ENCODE results near the gene SCAMP5. TPM values are rescaled to one million over a fixed set of nuclear protein-coding genes. Genes with fewer than 3 reads are reported as not detected.

The SCAMP5 gene
- total and polyA plus RNA-seq, 2 of the 13 experiments (the other 11 are each of a cell fraction or from before 2014, with no cell fraction given), result 34.3 to 49.0 TPM

DNA sequence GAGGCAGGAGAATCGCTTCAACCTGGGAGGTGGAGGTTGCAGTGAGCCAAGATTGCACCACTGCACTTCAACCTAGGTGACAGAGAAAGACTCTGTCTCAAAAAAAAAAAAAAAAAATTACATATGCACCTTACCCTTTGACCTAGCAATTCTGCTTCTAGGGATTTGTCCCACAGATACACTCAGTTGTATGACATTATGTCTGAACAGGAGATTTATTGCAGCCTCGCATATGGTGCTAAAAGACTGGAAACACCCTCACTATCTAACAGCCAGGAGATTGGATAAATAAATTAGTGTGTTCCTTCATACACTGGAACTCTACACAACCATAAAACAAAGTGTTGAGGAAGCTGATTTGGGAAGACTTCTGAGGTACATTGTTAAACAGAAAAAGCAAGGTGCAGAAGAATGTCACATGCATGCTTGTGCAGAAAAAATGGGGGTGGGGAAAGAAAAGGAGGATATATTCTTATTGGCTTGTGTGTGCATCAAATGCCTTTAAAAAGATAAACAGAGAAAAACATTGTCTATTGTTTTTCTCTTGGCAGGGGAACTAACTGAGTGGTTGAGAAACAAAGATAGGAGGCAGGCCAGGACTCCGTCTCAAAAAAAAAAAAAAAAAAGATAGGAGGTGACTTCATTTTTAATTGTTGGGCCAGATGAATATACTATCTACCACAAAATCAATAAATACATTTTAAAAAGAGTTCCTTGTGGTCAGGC, 59.0 kb downstream of the SCAMP5 start (continued):
- TF ChIP-seq ZNF142 (CRISPR knock-in tag; IDR thresholded peaks at IDR 0.05) (no peak), PPARG (CRISPR knock-in tag; conservative IDR thresholded peaks at IDR 0.05) (no peak), ZFP41 (CRISPR knock-in tag; IDR thresholded peaks at IDR 0.05; ENCODE audit: borderline replicate concordance) (no peak), TGIF2 (CRISPR knock-in tag; IDR thresholded peaks at IDR 0.05) (no peak), DNMT1 (CRISPR knock-in tag; IDR thresholded peaks at IDR 0.05) (no peak), ZNF354B (CRISPR knock-in tag; IDR thresholded peaks at IDR 0.05) (no peak), TEAD3 (CRISPR knock-in tag; optimal IDR thresholded peaks at IDR 0.05; ENCODE audit: borderline replicate concordance) (no peak), ZNF605 (CRISPR knock-in tag; IDR thresholded peaks at IDR 0.05) (no peak)
- TF ChIP-seq, protein P1, sequence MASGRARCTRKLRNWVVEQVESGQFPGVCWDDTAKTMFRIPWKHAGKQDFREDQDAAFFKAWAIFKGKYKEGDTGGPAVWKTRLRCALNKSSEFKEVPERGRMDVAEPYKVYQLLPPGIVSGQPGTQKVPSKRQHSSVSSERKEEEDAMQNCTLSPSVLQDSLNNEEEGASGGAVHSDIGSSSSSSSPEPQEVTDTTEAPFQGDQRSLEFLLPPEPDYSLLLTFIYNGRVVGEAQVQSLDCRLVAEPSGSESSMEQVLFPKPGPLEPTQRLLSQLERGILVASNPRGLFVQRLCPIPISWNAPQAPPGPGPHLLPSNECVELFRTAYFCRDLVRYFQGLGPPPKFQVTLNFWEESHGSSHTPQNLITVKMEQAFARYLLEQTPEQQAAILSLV (CRISPR knock-in tag; IDR thresholded peaks at IDR 0.05; ENCODE audit: borderline replicate concordance), result no peak

Measured in HepG2 (cell line).